ENCODE data around the gene DDHD1. TPM values are rescaled to one million over a fixed set of nuclear protein-coding genes. Genes with fewer than 3 reads are reported as not detected.

The DDHD1 gene
- total RNA-seq, 1 donor from 2014 or later, result 14.5 TPM

- no peaks in the 10 kb centered on the region for H3K79me2 ChIP-seq (ENCODE audit: insufficient read depth, low read length)
- H3K4me1 Mint-ChIP-seq (ENCODE audit: low read depth, unreplicated experiment), result peaks cover 17% of the 10 kb centered on the region
- H3K9ac ChIP-seq (ENCODE audit: low read length), result no peak overlapping the region
- no peak for TF ChIP-seq EZH2 (IDR thresholded peaks at IDR 0.05; ENCODE audit: insufficient read depth, low read length)
- TF ChIP-seq, protein P1, sequence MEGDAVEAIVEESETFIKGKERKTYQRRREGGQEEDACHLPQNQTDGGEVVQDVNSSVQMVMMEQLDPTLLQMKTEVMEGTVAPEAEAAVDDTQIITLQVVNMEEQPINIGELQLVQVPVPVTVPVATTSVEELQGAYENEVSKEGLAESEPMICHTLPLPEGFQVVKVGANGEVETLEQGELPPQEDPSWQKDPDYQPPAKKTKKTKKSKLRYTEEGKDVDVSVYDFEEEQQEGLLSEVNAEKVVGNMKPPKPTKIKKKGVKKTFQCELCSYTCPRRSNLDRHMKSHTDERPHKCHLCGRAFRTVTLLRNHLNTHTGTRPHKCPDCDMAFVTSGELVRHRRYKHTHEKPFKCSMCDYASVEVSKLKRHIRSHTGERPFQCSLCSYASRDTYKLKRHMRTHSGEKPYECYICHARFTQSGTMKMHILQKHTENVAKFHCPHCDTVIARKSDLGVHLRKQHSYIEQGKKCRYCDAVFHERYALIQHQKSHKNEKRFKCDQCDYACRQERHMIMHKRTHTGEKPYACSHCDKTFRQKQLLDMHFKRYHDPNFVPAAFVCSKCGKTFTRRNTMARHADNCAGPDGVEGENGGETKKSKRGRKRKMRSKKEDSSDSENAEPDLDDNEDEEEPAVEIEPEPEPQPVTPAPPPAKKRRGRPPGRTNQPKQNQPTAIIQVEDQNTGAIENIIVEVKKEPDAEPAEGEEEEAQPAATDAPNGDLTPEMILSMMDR (IDR thresholded peaks at IDR 0.05; ENCODE audit: insufficient read depth, low read depth, low read length), result no peak
- no peak overlapping the region for H3K4me3 ChIP-seq (ENCODE audit: insufficient read depth, low read depth, low read length)
- H2AFZ ChIP-seq (ENCODE audit: low read depth, low read length), result no peak overlapping the region
- H3K27me3 ChIP-seq (ENCODE audit: insufficient read depth, low read length), result no peaks in the 10 kb centered on the region
- H3K36me3 Mint-ChIP-seq (ENCODE audit: low read depth, unreplicated experiment), result no peaks in the 10 kb centered on the region
- H3K4me2 ChIP-seq (ENCODE audit: low read length), result no peak overlapping the region
- DNase-seq (ENCODE audit: low read depth) (no peak), FAIRE-seq (no peak)
- H3K36me3 ChIP-seq (ENCODE audit: insufficient read depth, low read length), result no peaks in the 10 kb centered on the region
- H3K9me3 ChIP-seq (ENCODE audit: insufficient read depth, low read depth, low read length), result no peaks in the 10 kb centered on the region
- no peaks in the 10 kb centered on the region for H4K20me1 ChIP-seq (ENCODE audit: insufficient read depth, low read length)
- no peaks in the 10 kb centered on the region for H3K4me1 ChIP-seq (ENCODE audit: insufficient read depth, low read length)
- no peak overlapping the region for H3K4me3 Mint-ChIP-seq (ENCODE audit: unreplicated experiment)
- H3K9me3 Mint-ChIP-seq (ENCODE audit: unreplicated experiment), result no peaks in the 10 kb centered on the region
- H3K27me3 Mint-ChIP-seq (ENCODE audit: low read depth, unreplicated experiment), result no peaks in the 10 kb centered on the region
- H3K27ac ChIP-seq (ENCODE audit: low read depth, low read length), result no peak overlapping the region
- no peak overlapping the region for H3K27ac Mint-ChIP-seq (ENCODE audit: unreplicated experiment)
Measured at GRCh38 chr14:53023325-53023724, 129.8 kb downstream of the DDHD1 start.

DNA sequence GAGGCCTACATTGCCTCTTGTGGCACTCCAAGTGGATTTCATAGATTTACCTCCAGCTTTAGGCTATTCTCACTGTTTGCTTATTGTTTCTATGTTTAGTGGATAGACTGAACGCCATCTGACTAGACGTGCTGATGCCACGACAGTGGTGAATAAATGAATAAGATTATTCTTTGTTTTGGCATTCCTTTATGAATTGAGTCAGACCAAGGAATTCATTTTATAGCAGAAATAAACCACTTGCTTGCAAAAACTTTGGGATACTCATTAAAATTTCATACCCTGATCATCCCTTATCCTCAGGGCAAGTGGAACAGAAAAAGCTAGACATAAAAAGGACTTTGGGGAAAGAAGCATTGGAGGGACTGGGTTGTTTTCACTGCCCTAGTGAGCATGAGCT is 130.5 kb downstream of the DDHD1 start:
- TF ChIP-seq, protein P1 (IDR thresholded peaks at IDR 0.05; ENCODE audit: insufficient read depth, low read depth, low read length), result no peak
- no peak for TF ChIP-seq EZH2 (IDR thresholded peaks at IDR 0.05; ENCODE audit: insufficient read depth, low read length)
- H3K27me3 ChIP-seq (ENCODE audit: insufficient read depth, low read length), result no peaks in the 10 kb centered on the region
- H2AFZ ChIP-seq (ENCODE audit: low read depth, low read length), result no peak overlapping the region
- no peaks in the 10 kb centered on the region for H3K36me3 ChIP-seq (ENCODE audit: insufficient read depth, low read length)
- Mint-ChIP-seq H3K4me1 (ENCODE audit: low read depth, unreplicated experiment) (peaks cover 17% of the 10 kb centered on the region), H3K27ac (ENCODE audit: unreplicated experiment) (no peak overlapping the region), H3K9me3 (ENCODE audit: unreplicated experiment) (no peaks in the 10 kb centered on the region), H3K27me3 (ENCODE audit: low read depth, unreplicated experiment) (no peaks in the 10 kb centered on the region), H3K36me3 (ENCODE audit: low read depth, unreplicated experiment) (no peaks in the 10 kb centered on the region), H3K4me3 (ENCODE audit: unreplicated experiment) (no peak overlapping the region)
- H3K79me2 ChIP-seq (ENCODE audit: insufficient read depth, low read length), result no peaks in the 10 kb centered on the region
- no peak overlapping the region for H3K4me2 ChIP-seq (ENCODE audit: low read length)
- H3K4me3 ChIP-seq (ENCODE audit: insufficient read depth, low read depth, low read length), result no peak overlapping the region
- H3K9ac ChIP-seq (ENCODE audit: low read length), result no peak overlapping the region
- H3K4me1 ChIP-seq (ENCODE audit: insufficient read depth, low read length), result no peaks in the 10 kb centered on the region
- DNase-seq (ENCODE audit: low read depth) (peak; percentile 58), FAIRE-seq (no peak)
- no peaks in the 10 kb centered on the region for H4K20me1 ChIP-seq (ENCODE audit: insufficient read depth, low read length)
- H3K9me3 ChIP-seq (ENCODE audit: insufficient read depth, low read depth, low read length), result no peaks in the 10 kb centered on the region
- H3K27ac ChIP-seq (ENCODE audit: low read depth, low read length), result no peak overlapping the region

DNA sequence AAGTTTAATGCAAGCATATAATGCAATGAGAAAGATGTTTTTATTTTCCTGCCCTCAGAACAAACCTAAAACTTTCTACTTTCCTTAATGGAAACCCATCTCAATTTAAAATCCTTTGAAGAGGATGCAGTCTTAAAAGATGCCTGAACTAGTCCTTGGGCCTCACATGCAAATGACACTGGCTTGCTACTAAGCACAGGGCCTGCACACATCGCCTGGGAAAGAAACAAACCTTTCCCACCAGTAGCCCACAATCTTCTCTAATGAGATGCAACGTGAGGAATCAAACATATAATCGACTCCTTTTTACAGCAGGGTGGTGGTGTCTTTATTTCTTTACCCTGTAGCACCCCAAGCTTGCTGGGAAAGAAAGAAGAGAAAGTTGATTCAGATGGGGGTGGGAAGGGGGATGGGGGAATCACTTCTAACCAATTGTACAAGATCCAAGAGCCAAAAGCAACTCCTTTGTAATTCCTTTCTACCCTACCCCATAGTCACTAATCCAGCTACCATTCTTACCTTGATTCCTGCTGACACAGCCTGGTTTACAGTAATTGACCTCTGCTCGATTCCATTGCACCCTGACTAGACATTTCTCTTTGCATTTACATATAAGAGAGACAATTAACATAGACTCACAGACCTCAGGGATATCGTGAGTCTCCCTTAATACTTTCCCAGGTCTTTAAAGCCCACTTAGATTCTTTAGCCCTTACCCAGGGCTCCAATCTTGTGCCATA is 132.8 kb downstream of the DDHD1 start:
- peak overlapping the region; percentile 71 for H3K27ac Mint-ChIP-seq (ENCODE audit: unreplicated experiment)
- FAIRE-seq, result no peak
- no peak overlapping the region for H3K4me3 Mint-ChIP-seq (ENCODE audit: unreplicated experiment)

More for the DNA sequence above, 132.8 kb downstream of the DDHD1 start:
- no peaks in the 10 kb centered on the region for H3K36me3 Mint-ChIP-seq (ENCODE audit: low read depth, unreplicated experiment)
- Histone ChIP-seq H3K4me1 (ENCODE audit: insufficient read depth, low read length) (no peaks in the 10 kb centered on the region), H3K4me2 (ENCODE audit: low read length) (no peak overlapping the region), H3K9me3 (ENCODE audit: insufficient read depth, low read depth, low read length) (no peaks in the 10 kb centered on the region), H4K20me1 (ENCODE audit: insufficient read depth, low read length) (no peaks in the 10 kb centered on the region), H3K9ac (ENCODE audit: low read length) (no peak overlapping the region), H3K36me3 (ENCODE audit: insufficient read depth, low read length) (no peaks in the 10 kb centered on the region), H3K4me3 (ENCODE audit: insufficient read depth, low read depth, low read length) (no peak overlapping the region), H3K27me3 (ENCODE audit: insufficient read depth, low read length) (no peaks in the 10 kb centered on the region), H3K27ac (ENCODE audit: low read depth, low read length) (no peak overlapping the region), H2AFZ (ENCODE audit: low read depth, low read length) (no peak overlapping the region), H3K79me2 (ENCODE audit: insufficient read depth, low read length) (no peaks in the 10 kb centered on the region)
- peaks cover 22% of the 10 kb centered on the region for H3K4me1 Mint-ChIP-seq (ENCODE audit: low read depth, unreplicated experiment)
- no peaks in the 10 kb centered on the region for H3K9me3 Mint-ChIP-seq (ENCODE audit: unreplicated experiment)
- no peak for TF ChIP-seq EZH2 (IDR thresholded peaks at IDR 0.05; ENCODE audit: insufficient read depth, low read length)
- TF ChIP-seq, protein P1 (IDR thresholded peaks at IDR 0.05; ENCODE audit: insufficient read depth, low read depth, low read length), result no peak
- H3K27me3 Mint-ChIP-seq (ENCODE audit: low read depth, unreplicated experiment), result no peaks in the 10 kb centered on the region
- no peak for DNase-seq (ENCODE audit: low read depth)

Data from astrocyte (in vitro differentiated cells and primary cell).